Suppressor macrophage (primary cell): ENCODE data around the gene CT45A5.
"Not testable (repeated sequence)": the region's sequence is repeated elsewhere in the genome, so short reads cannot be mapped to it uniquely, and the experiment has no call there.

Experiments used
- DNase-seq, 4 experiments: peaks; one replicate each; pipeline ENCODE4 v3.0.0-alpha.2; 2020 to 2022
- total RNA-seq, 17 experiments: gene quantifications; one replicate each; lab custom pipeline; 2026; ENCODE audit warnings: mixed read lengths in 6 of 17, inconsistent platforms in 3 of 17; lab: John Stamatoyannopoulos, UW

The CT45A5 gene
- total RNA-seq, result 0 to 0.11 (median 0) reads per million in 17 experiments

GRCh38 chrX:135785403-135785802, at the start of gene CT45A5:
CT45A5 (minus strand) TSS chrX:135785503; CDS start chrX:135781729, 3,774 bp downstream.
- not testable (repeated sequence) for DNase-seq

GRCh38 chrX:135819912-135820311, 34.6 kb upstream of the CT45A5 start, which contains the start of gene CT45A2:
CT45A2 (minus strand) TSS chrX:135820012; CDS start chrX:135816265, 3,747 bp downstream.
- DNase-seq, result not testable (repeated sequence)

- not testable (repeated sequence) for DNase-seq
These were observed 17.4 kb upstream of the CT45A5 start, which contains the start of gene CT45A6 for GRCh38 chrX:135802687-135803086. CT45A6 (minus strand) TSS chrX:135802787; CDS start chrX:135798993, 3,794 bp downstream.

GRCh38 chrX:135768091-135768490, 17.2 kb downstream of the CT45A5 start, which contains the start of gene CT45A3:
CT45A3 (minus strand) TSS chrX:135768191; CDS start chrX:135764444, 3,747 bp downstream.
- not testable (repeated sequence) for DNase-seq

GRCh38 chrX:135744739-135745138, 40.6 kb downstream of the CT45A5 start:
- DNase-seq, result not testable (repeated sequence)

GRCh38 chrX:135741192-135741715, 44.0 kb downstream of the CT45A5 start:
- no peak for DNase-seq

GRCh38 chrX:135740681-135741149, 44.6 kb downstream of the CT45A5 start:
- DNase-seq, result peak; percentile 68 to 79 (median 73)

- peak in 2 of 4 experiments; percentile 1 to 15 for DNase-seq
These were observed 47.8 kb downstream of the CT45A5 start for GRCh38 chrX:135737366-135738071.

- DNase-seq, result not testable (repeated sequence)
These were observed 50.6 kb downstream of the CT45A5 start for GRCh38 chrX:135734666-135735065.
